Measurements from ENCODE around the gene TMCC3. TPM values are rescaled to one million over a fixed set of nuclear protein-coding genes. Genes with fewer than 3 reads are reported as not detected.
"Not testable (repeated sequence)": the region's sequence is repeated elsewhere in the genome, so short reads cannot be mapped to it uniquely, and the experiment has no call there.

Gene TMCC3
- total RNA-seq, 1 donor = 10.9 TPM

DNA sequence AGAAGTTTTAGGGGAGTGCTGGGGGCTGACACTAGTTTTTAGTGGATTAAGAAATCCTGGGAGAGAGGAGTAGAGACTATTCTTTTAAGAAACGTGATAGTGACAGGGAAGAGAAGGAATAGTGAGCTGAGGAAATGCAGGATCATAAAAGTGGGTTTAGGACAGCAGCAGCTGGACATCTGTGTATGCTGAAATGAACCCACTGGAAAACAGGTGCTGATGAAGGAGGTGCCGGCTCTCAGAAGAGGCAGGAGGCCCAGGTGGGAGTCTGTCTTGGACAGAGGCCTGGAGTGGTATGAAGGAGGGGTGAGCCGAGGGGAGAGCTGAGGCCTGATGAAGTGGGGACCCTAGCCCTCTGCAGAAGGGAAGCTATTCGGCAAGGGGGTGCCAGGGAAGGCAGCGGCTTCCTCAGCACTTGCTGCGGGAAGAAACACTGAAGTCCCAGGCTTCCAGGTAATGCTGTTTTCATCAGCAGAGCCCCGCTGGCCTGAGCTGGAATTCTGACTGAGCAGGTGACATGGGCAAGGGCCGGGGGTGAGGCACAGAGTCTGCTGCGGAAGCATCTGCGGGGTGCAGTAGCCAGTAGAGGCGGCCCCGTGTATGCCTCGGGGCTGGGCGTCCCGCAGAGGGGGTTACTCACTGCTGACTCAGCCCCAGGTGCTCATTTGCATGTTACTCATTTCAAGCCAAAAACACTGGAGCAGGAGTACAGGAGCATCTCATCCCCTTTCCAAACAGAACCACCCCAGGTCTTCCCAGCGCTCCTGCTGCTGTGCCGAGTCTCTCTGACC lies 89.7 kb downstream of the TMCC3 start:
- Histone ChIP-seq H3K9me3 (ENCODE audit: low read depth, low read length) (no peaks in the 10 kb centered on the region), H3K27me3 (ENCODE audit: insufficient read depth, low read length) (peaks cover 3% of the 10 kb centered on the region), H3K4me3 (ENCODE audit: low read length) (no peak overlapping the region), H3K4me1 (ENCODE audit: insufficient read depth, low read length) (no peaks in the 10 kb centered on the region)

GRCh38 chr12:94558612-94559011 lies 91.7 kb downstream of the TMCC3 start:
- Histone ChIP-seq H3K4me3 (ENCODE audit: low read length) (no peak overlapping the region), H3K27me3 (ENCODE audit: insufficient read depth, low read length) (peaks cover 3% of the 10 kb centered on the region), H3K9me3 (ENCODE audit: low read depth, low read length) (no peaks in the 10 kb centered on the region), H3K4me1 (ENCODE audit: insufficient read depth, low read length) (no peaks in the 10 kb centered on the region)

DNA sequence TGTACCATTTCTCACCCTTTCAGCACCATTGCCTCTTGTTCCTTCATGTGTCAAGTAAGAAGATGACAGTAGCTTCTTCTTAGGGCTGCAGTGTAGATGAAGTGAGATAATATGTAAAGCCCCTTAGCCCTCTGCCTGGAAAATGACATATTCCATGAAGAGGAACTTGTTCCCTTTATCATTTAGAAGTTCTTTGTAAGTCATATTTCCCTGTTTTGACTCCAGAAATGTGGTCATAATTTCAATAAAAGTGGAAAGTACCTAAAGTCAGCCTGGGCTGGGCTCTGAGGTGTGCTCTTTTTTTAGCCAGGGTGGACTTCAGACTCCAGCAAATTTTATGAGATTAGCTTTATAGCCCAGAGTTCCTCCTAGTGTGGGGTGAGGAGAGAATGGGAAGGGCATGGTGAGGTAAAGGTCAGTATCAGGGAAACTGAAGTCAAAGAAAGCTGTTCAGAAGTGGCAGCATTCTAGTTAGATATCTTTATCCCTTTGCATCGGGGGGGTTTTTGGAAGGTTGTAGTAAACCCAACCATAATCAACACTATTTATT lies 92.5 kb downstream of the TMCC3 start:
- Histone ChIP-seq H3K9me3 (ENCODE audit: low read depth, low read length) (no peaks in the 10 kb centered on the region), H3K27me3 (ENCODE audit: insufficient read depth, low read length) (peaks cover 3% of the 10 kb centered on the region), H3K4me3 (ENCODE audit: low read length) (no peak overlapping the region), H3K4me1 (ENCODE audit: insufficient read depth, low read length) (no peaks in the 10 kb centered on the region)

GRCh38 chr12:94555687-94556086 lies 94.7 kb downstream of the TMCC3 start:
- Histone ChIP-seq H3K27me3 (ENCODE audit: insufficient read depth, low read length) (peaks cover 3% of the 10 kb centered on the region), H3K4me1 (ENCODE audit: insufficient read depth, low read length) (no peaks in the 10 kb centered on the region), H3K4me3 (ENCODE audit: low read length) (no peak overlapping the region), H3K9me3 (ENCODE audit: low read depth, low read length) (no peaks in the 10 kb centered on the region)

GRCh38 chr12:94553875-94554274 lies 96.5 kb downstream of the TMCC3 start:
- Histone ChIP-seq H3K9me3 (ENCODE audit: low read depth, low read length) (no peaks in the 10 kb centered on the region), H3K27me3 (ENCODE audit: insufficient read depth, low read length) (peaks cover 3% of the 10 kb centered on the region), H3K4me3 (ENCODE audit: low read length) (no peak overlapping the region)

DNA sequence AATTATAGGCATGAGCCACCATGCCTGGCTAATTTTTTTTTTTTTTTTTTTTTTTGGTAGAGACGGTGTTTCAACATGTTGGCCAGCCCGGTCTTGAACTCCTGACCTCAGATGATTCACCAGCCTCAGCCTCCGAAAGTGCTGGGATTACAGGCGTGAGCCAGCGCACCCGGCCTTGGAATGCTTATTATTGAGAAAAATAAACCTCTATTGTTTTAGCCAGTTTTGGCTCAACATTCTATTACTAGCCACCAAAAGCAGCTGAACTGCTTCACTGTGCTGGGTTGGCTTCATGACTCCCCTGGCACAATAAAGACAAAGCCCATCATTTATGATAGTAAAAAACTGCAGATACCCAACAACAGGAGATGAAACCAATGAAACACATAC lies 97.2 kb downstream of the TMCC3 start:
- peaks cover 3% of the 10 kb centered on the region for H3K27me3 ChIP-seq (ENCODE audit: insufficient read depth, low read length)
- H3K4me3 ChIP-seq (ENCODE audit: low read length) = no peak overlapping the region
- no peaks in the 10 kb centered on the region for H3K4me1 ChIP-seq (ENCODE audit: insufficient read depth, low read length)
- H3K9me3 ChIP-seq (ENCODE audit: low read depth, low read length) = no peaks in the 10 kb centered on the region

More at GRCh38 chr12:94553875-94554274, 96.5 kb downstream of the TMCC3 start:
- no peaks in the 10 kb centered on the region for H3K4me1 ChIP-seq (ENCODE audit: insufficient read depth, low read length)

- H3K4me3 ChIP-seq (ENCODE audit: low read length) = no peak overlapping the region
- peaks cover 6% of the 10 kb centered on the region for H3K9me3 ChIP-seq (ENCODE audit: low read depth, low read length)
- no peaks in the 10 kb centered on the region for H3K4me1 ChIP-seq (ENCODE audit: insufficient read depth, low read length)
- H3K27me3 ChIP-seq (ENCODE audit: insufficient read depth, low read length) = no peaks in the 10 kb centered on the region
Observed at GRCh38 chr12:94551810-94552209, 98.5 kb downstream of the TMCC3 start.

GRCh38 chr12:94550964-94551363 lies 99.4 kb downstream of the TMCC3 start:
- H3K27me3 ChIP-seq (ENCODE audit: insufficient read depth, low read length) = no peaks in the 10 kb centered on the region
- no peaks in the 10 kb centered on the region for H3K4me1 ChIP-seq (ENCODE audit: insufficient read depth, low read length)
- peaks cover 6% of the 10 kb centered on the region for H3K9me3 ChIP-seq (ENCODE audit: low read depth, low read length)

GRCh38 chr12:94548833-94549232 lies 101.5 kb downstream of the TMCC3 start:
- not testable (repeated sequence) for H3K4me1 ChIP-seq (ENCODE audit: insufficient read depth, low read length); H3K9me3 ChIP-seq (ENCODE audit: low read depth, low read length); H3K27me3 ChIP-seq (ENCODE audit: insufficient read depth, low read length); H3K4me3 ChIP-seq (ENCODE audit: low read length)

More at GRCh38 chr12:94550964-94551363, 99.4 kb downstream of the TMCC3 start:
- H3K4me3 ChIP-seq (ENCODE audit: low read length) = no peak overlapping the region

DNA sequence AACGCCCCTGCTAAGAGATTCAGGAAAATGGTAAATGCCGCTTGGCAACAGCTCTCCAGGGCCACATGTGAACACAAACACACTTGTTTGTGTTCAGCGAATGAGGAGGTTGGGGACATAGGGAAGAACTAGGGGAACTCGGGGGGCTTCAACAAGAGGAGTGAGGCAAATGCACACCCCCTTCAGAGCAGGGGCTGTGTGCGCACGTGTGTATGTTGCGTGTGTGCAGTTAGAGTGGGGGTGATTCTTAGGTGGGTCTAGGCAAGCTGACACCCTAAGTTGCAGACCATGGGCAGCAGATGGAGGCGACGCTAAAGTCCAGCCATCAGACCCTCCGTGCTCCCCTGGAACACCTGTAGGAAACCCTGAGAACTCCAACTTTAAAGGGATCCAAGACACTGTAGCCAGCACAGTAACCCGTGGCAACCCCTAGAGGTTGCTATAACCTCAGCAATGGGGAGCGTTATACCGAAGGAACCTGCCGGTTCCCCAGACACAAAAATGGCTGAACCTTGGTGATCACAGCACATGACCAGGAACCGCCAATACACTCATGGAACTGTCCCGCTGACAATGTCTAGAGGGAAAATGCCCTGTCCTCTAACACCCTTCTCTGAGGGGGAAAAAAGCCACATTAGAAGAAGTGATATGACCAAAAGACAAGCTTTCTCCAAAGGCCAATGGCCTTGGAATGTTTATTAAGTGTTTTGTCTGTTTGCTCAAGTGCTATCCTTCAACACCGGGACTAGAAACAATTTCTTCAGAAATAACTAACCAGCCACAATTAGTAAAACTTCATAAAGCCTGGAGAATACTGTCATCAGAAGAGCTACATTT lies 104.2 kb downstream of the TMCC3 start:
- Histone ChIP-seq H3K9me3 (ENCODE audit: low read depth, low read length) (peaks cover 6% of the 10 kb centered on the region), H3K4me3 (ENCODE audit: low read length) (no peak overlapping the region), H3K27me3 (ENCODE audit: insufficient read depth, low read length) (no peaks in the 10 kb centered on the region), H3K4me1 (ENCODE audit: insufficient read depth, low read length) (no peaks in the 10 kb centered on the region)

- H3K4me3 ChIP-seq (ENCODE audit: low read length) = no peak overlapping the region
- no peaks in the 10 kb centered on the region for H3K27me3 ChIP-seq (ENCODE audit: insufficient read depth, low read length)
- H3K9me3 ChIP-seq (ENCODE audit: low read depth, low read length) = peaks cover 6% of the 10 kb centered on the region
- no peaks in the 10 kb centered on the region for H3K4me1 ChIP-seq (ENCODE audit: insufficient read depth, low read length)
Observed at GRCh38 chr12:94544355-94544754, 106.0 kb downstream of the TMCC3 start.

- no peak overlapping the region for H3K4me3 ChIP-seq (ENCODE audit: low read length)
- H3K27me3 ChIP-seq (ENCODE audit: insufficient read depth, low read length) = no peaks in the 10 kb centered on the region
Observed at GRCh38 chr12:94538318-94538717, 112.0 kb downstream of the TMCC3 start.

GRCh38 chr12:94536040-94536965 lies 114.1 kb downstream of the TMCC3 start:
- Histone ChIP-seq H3K4me1 (ENCODE audit: insufficient read depth, low read length) (no peaks in the 10 kb centered on the region), H3K9me3 (ENCODE audit: low read depth, low read length) (no peaks in the 10 kb centered on the region), H3K4me3 (ENCODE audit: low read length) (no peak overlapping the region), H3K27me3 (ENCODE audit: insufficient read depth, low read length) (no peaks in the 10 kb centered on the region)

More at GRCh38 chr12:94538318-94538717, 112.0 kb downstream of the TMCC3 start:
- Histone ChIP-seq H3K4me1 (ENCODE audit: insufficient read depth, low read length) (no peaks in the 10 kb centered on the region), H3K9me3 (ENCODE audit: low read depth, low read length) (no peaks in the 10 kb centered on the region)

- Histone ChIP-seq H3K4me3 (ENCODE audit: low read length) (no peak overlapping the region), H3K27me3 (ENCODE audit: insufficient read depth, low read length) (no peaks in the 10 kb centered on the region), H3K4me1 (ENCODE audit: insufficient read depth, low read length) (no peaks in the 10 kb centered on the region), H3K9me3 (ENCODE audit: low read depth, low read length) (no peaks in the 10 kb centered on the region)
Observed at GRCh38 chr12:94535510-94535921, 114.8 kb downstream of the TMCC3 start.
